HTR-8/SVneo (cell line): ENCODE data around the gene LRRN4.
"Not testable (repeated sequence)": the region's sequence is repeated elsewhere in the genome, so short reads cannot be mapped to it uniquely, and the experiment has no call there.

ENCODE experiments used
- DNase-seq: peaks from one replicate; pipeline ENCODE4 v3.0.0; 2011; ENCODE audit warnings: low spot score, mixed read lengths; ENCODE audit not compliant: insufficient read length
- FAIRE-seq: peaks from 2 replicates; lab custom pipeline; 2011; peaks lifted over from hg19 to GRCh38; lab: Jason Lieb, UNC

LRRN4 gene

DNA sequence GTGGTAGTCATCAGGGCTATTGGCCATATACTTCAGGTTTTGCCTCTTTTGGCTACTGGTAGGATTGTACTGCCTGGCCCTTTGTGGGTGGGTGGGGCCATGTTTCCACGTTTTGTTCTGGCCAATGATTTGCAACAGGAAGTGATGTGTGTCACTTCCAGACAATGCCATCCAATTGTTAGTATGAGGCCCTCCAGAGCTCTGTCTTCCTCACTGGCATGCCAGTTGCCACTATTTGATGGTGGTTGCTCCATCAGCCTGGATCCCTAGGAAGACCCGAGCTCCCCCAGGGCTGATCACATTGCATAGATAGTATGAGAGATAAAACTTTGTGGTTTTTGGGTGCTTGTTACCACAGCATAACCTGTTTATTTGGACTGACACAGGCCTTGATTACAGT is 7.7 kb upstream of the LRRN4 start:
- FAIRE-seq: no peak
- DNase-seq: no peak

GRCh38 chr20:6060213-6060612 is 6.4 kb upstream of the LRRN4 start:
- DNase-seq: no peak
- FAIRE-seq: no peak

DNA sequence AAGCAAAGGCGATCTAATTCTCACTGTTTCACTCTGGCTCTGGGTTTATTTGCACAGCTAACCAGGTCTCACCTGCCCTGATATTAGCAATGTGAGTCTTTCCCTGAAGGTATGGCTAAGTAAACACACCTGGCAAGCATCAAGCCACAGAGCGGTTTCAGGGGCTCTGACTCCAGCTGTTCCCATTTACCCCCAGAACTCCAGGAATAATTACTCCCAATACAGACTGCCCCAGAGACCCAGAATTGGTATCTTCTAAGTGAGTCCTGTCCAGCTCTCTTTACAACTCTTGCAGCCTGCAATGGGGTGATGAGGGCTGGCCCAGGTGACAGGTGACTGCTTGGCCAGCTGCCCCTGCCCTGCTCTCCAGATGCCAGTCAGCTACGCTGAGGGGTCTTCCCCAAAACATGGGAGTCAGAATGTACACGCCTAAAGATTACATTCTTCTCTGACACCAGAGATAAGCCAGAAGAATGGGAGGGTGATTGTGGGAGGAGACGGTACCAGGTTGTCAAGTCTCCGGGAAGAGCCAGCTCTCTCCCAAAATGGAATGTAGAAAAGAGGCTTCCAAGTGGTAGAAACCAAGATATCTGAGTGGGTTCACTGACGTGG is 4.9 kb upstream of the LRRN4 start:
- no peak for FAIRE-seq
- DNase-seq: no peak

DNA sequence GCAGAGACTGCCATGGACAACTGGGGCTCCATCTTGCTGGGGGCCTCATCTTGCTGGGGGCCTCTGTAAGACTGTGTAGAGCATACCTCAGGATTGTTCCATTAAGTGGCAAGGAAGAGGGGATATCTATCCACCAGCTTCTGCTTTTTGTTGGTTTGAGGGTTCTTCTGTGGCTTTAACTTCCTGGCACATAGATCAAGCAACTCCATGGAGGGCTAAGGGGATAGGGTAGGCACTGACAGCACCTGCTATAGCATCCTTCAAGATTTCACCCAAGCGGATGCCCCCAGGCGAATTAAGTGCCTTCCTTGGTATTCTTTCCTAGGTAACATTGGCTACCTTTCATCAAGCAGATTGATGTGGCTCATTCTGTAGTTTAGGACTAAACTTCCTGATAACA is 3.8 kb upstream of the LRRN4 start:
- FAIRE-seq (no peak), DNase-seq (no peak)

- FAIRE-seq: no peak
- no peak for DNase-seq
These were observed 3.3 kb upstream of the LRRN4 start for GRCh38 chr20:6057139-6057538.

GRCh38 chr20:6055981-6056569 is 2.2 kb upstream of the LRRN4 start:
- no peak for DNase-seq
- FAIRE-seq: no peak

DNA sequence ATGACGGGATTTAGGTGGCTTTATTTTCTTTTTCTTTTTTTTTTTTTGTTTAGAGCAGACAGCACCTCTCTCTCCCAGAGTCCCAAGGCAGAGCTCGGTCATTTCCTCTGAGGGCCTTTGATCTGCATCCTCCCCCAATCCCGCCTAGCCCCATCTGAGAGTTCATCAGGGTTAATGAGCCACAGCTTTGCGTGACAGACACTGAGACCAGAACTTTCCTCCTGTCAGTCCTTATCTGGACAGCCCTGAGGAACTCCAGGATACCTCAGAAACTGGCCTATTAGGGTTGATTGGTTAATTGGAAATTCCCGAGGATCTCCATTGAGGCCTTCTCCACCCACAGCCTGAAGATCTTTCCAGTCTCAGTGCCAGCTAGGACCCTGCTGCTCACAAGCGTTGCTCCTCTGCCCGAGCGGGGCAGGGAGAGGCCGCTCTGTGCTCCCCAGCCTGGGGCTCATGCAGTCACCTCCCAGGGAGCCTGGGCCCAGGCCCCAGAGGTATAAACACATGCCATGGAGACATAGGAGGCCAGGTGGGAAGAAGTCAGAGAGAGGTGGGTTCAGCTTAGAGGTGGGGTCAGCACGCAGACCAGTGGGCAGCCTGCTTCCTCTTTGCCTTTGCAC is 1.4 kb upstream of the LRRN4 start:
- FAIRE-seq: no peak
- DNase-seq: no peak

DNA sequence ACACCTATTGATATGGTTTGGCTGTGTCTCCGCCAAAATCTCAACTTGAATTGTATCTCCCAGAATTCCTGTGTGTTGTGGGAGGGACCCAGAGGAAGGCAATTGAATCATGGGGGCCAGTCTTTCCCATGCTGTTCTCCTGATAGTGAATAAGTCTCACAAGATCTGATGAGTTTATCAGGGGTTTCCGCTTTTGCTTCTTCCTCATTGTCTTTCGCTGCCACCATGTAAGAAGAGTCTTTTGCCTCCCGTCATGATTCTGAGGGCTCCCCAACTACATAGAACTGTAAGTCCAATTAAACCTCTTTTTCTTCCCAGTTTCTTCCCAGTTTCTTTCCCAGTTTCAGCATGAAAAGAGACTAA is 810 bp upstream of the LRRN4 start:
- FAIRE-seq, DNase-seq: not testable (repeated sequence)

- DNase-seq: no peak
These were observed 640 bp downstream of the LRRN4 start for GRCh38 chr20:6053064-6053775.

DNA sequence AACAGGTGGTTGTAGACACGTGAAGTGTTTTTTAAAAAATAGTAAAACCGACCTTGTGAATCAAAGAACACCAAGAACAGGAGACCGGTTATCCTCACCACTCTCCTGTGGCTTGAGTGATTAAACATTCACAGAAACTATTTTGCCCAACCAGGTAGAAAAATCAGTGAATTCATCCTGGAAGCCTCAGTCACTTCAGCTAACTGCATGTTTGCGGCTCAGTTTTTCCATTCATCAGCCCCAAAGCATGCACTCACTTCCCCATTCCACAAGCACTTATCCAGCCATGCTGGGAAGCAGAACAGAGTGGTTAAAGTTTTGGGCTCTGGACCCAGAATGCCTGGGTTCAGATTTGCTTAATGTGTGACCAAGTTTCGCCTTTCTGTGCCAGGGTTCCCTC is 2.4 kb downstream of the LRRN4 start:
- FAIRE-seq (no peak), DNase-seq (no peak)

More at GRCh38 chr20:6053064-6053775, 640 bp downstream of the LRRN4 start:
- FAIRE-seq: no peak

DNA sequence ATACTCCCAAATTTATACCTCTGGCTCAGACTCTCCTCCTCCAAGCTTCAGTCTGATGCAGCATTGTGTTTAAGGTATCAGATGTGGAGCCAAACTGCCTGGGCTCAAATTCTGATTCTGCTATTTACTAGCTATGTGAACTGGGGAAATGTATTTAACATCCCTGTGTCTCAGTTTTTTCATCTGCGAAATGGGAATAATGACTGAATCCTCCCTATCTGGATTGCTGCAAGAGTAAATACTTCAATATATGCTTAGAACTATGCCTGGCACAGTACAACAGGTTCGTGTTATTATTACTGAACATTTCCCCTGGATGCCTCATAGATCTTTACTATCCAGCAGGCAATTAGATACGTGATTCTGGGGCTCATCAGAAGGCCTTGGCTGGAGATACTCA is 5.5 kb downstream of the LRRN4 start:
- FAIRE-seq: no peak

DNA sequence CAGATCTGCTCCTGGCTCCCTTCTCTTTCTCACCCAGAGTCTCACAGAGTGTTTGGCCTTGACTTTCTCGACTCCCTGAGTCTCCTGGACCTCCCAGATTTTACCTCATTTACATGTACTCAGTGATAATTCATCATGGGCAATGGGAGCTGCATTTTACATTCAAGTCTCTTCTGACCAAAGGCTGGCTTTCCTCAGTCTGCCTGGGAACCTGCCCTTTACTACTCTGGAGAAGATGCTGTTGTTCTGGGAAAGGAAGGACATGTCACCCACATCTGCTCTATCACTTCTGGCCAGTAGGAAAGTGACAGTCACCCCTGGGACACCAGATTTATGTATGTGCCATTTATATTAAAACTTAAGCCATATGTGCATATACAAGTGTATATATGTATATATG is 7.4 kb downstream of the LRRN4 start:
- FAIRE-seq: no peak

More for the DNA sequence above, 5.5 kb downstream of the LRRN4 start:
- no peak for DNase-seq

DNA sequence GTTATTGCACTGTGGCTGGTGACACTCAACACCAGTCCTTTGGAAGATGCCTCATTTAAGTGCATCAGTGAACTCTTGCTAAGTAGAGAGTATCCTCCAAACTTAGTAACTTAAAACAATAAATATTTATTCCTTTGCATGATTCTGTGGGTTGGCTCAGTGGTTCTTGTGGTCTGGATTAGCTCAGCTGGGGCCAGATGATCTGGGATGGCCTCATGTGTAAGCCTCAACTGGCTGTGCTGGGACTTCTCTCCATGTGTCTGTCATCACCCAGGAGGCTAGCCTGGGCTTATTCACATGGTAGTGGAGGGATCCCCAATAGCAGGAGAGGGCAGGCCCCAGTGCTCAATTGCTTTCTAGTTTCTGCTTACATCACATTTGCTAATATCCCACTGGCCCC is 8.3 kb downstream of the LRRN4 start:
- FAIRE-seq (no peak), DNase-seq (no peak)

More for the DNA sequence above, 7.4 kb downstream of the LRRN4 start:
- DNase-seq: no peak

DNA sequence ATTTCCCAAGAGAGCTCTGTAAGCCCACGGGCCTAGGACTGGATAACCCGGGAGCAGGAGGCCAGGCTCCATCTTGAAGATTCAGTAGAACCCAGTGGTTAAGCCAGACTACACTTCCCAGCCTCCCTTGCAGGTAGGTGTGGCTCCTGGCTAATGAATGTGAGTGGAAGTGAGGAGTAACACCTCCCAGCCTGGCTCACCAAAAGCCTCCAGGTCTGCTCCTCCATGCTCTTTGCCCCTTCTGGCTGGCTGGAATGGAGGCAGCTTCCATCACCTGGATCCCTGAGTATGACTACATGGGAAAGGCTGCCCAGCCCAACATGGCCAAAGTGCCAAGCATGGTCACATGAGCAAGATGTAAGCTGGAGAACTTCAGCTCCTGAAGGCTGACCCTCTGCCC is 9.7 kb downstream of the LRRN4 start:
- FAIRE-seq (no peak), DNase-seq (no peak)

GRCh38 chr20:6041808-6042265 is 12.0 kb downstream of the LRRN4 start:
- DNase-seq (no peak), FAIRE-seq (no peak)

- FAIRE-seq (no peak), DNase-seq (no peak)
These were observed 12.7 kb downstream of the LRRN4 start for GRCh38 chr20:6040958-6041807.

GRCh38 chr20:6040540-6040939 is 13.3 kb downstream of the LRRN4 start:
- DNase-seq (no peak), FAIRE-seq (no peak)

DNA sequence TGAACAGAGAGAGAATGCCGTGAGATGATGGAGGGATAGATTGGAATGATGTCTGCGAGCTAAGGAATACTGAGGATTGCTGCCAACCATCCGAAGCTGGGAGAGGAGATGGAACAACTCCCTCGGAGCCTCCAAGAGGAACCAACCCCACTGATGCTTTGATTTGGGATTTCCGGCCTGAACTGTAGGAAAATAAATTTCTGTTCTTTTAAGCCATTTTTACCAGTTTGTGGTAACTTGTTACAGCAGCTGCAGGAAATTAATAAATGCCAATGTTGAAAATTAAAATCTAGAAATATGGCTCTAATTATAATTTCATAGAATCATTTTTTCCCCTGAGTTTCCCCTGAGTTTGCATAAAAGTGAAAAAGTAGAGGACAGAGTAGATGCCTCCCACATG is 14.1 kb downstream of the LRRN4 start:
- no peak for DNase-seq
- no peak for FAIRE-seq

GRCh38 chr20:6038256-6038655 is 15.6 kb downstream of the LRRN4 start:
- no peak for FAIRE-seq

GRCh38 chr20:6037082-6037481 is 16.8 kb downstream of the LRRN4 start:
- DNase-seq: no peak
- FAIRE-seq: no peak

More at GRCh38 chr20:6038256-6038655, 15.6 kb downstream of the LRRN4 start:
- no peak for DNase-seq
